Ovary (tissue), 3 donors: ENCODE data around the gene RNF126.

Experiments used
- EP300 ChIP-seq: sonication (generic); formaldehyde crosslinking; IDR thresholded peaks from one replicate; pipeline ENCODE4 v1.6.1; 2017; ENCODE audit warnings: antibody characterized with exemption
- POLR2A ChIP-seq: fragments of 450-650 bp; IDR thresholded peaks from one replicate; pipeline ENCODE4 v1.6.1; 2017; ENCODE audit warnings: antibody characterized with exemption, mild to moderate bottlenecking, moderate library complexity
- TF ChIP-seq, protein P1 (sequence below), 3 donors: fragments of 450-650 bp in 2 of 3; fragments of 200-600 bp in 1 of 3; IDR thresholded peaks; one replicate each; pipeline versions ENCODE4 v1.5.1 to v1.8.0; 2016 to 2022; ENCODE audit warnings: antibody characterized with exemption in 3 of 3, mild to moderate bottlenecking in 1 of 3
- donor health status: DM: no; HTN: no; CAD: no.

GRCh38 chr19:601310-601709, 61.7 kb downstream of the RNF126 start:
- TF ChIP-seq, protein P1, sequence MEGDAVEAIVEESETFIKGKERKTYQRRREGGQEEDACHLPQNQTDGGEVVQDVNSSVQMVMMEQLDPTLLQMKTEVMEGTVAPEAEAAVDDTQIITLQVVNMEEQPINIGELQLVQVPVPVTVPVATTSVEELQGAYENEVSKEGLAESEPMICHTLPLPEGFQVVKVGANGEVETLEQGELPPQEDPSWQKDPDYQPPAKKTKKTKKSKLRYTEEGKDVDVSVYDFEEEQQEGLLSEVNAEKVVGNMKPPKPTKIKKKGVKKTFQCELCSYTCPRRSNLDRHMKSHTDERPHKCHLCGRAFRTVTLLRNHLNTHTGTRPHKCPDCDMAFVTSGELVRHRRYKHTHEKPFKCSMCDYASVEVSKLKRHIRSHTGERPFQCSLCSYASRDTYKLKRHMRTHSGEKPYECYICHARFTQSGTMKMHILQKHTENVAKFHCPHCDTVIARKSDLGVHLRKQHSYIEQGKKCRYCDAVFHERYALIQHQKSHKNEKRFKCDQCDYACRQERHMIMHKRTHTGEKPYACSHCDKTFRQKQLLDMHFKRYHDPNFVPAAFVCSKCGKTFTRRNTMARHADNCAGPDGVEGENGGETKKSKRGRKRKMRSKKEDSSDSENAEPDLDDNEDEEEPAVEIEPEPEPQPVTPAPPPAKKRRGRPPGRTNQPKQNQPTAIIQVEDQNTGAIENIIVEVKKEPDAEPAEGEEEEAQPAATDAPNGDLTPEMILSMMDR (IDR thresholded peaks at IDR 0.05) = no peak
- TF ChIP-seq EP300 (no peak), POLR2A (no peak)
